K562 (cell line): ENCODE data around the gene NRROS. TPM values are rescaled to one million over a fixed set of nuclear protein-coding genes. Genes with fewer than 3 reads are reported as not detected.
A peak's percentile ranks its signal among the peaks of the same experiment; 100 is the strongest.

ENCODE experiments used
- ATAC-seq: fragments of 200-7000 bp; cut with Tn5 transposase; 3 replicates; pipeline ENCODE4 v1.9.1; 2020; ENCODE audit warnings: moderate library complexity
- BruUV-seq: library from RNA; stranded (reverse); fragments of 400-500 nt; replicated peaks from 2 replicates; lab custom pipeline; 2021; lab: Mats Ljungman, UMichigan
- CTCF ChIA-PET: fragments of 300-600 bp; formaldehyde crosslinking; extraction: SDS; loops from one replicate; lab custom pipeline; 2021; ENCODE audit warnings: low intra/inter-chr PET ratio; lab: Yijun Ruan, JAX
- POLR2A ChIA-PET: fragments of 300-600, 350-650 bp; sonication (Branson Sonifier 250); formaldehyde crosslinking; extraction: SDS; loops from one replicate; lab custom pipeline; 2021; ENCODE audit warnings: antibody characterized with exemption, inconsistent platforms; lab: Yijun Ruan, JAX
- DNase-seq, 4 experiments: peaks; one replicate each; pipeline versions ENCODE4 v3.0.0 to v3.0.0-alpha.2; 2011 to 2018; ENCODE audit warnings: low spot score in 3 of 4, mixed read lengths in 3 of 4; ENCODE audit errors: extremely low read depth in 1 of 4
- FAIRE-seq: peaks from 2 replicates; lab custom pipeline; 2011; peaks lifted over from hg19 to GRCh38; lab: Jason Lieb, UNC
- H2AFZ ChIP-seq: 2 replicates; pipeline ENCODE4 v1.6.0; 2011; ENCODE audit warnings: low read depth, low read length, control low read depth, inconsistent platforms
- H3K27ac ChIP-seq: fragments of 200-600 bp; 3 replicates; pipeline ENCODE4 v1.8.0; 2011; ENCODE audit warnings: low read depth, mild to moderate bottlenecking, control low read depth, inconsistent platforms, low read length, moderate library complexity, mixed read lengths; ENCODE audit errors: extremely low read depth
- H3K27me3 ChIP-seq, 2 experiments: fragments of 300-600 bp in 1 of 2; 2 replicates in 1 of 2; 3 replicates in 1 of 2; pipeline versions ENCODE4 v1.6.0 to v1.8.0; 2011; ENCODE audit warnings: inconsistent platforms in 2 of 2, low read length in 2 of 2, mild to moderate bottlenecking in 1 of 2, mixed read lengths in 1 of 2, moderate library complexity in 1 of 2; ENCODE audit not compliant: control insufficient read depth in 2 of 2, insufficient read depth in 2 of 2
- H3K36me3 ChIP-seq: fragments of 300-600 bp; 3 replicates; pipeline ENCODE4 v1.8.0; 2011; ENCODE audit warnings: mild to moderate bottlenecking, low read length, inconsistent platforms; ENCODE audit not compliant: control insufficient read depth, insufficient read depth
- H3K4me1 ChIP-seq, 2 experiments: fragments of 200-600 bp in 1 of 2; replicated peaks in 1 of 2; 2 replicates in 1 of 2; 3 replicates in 1 of 2; pipeline versions ENCODE4 v1.5.1 to v1.8.0; 2011; ENCODE audit warnings: inconsistent platforms in 2 of 2, low read length in 2 of 2, mild to moderate bottlenecking in 1 of 2, mixed read lengths in 1 of 2, moderate library complexity in 1 of 2; ENCODE audit not compliant: control insufficient read depth in 2 of 2, insufficient read depth in 2 of 2
- H3K4me2 ChIP-seq: 2 replicates; pipeline ENCODE4 v1.6.1; 2011; ENCODE audit warnings: low read length, control low read depth, inconsistent platforms, mixed read lengths; ENCODE audit not compliant: insufficient read depth
- H3K4me3 ChIP-seq: fragments of 200-600 bp; sonication (generic), shearing (Covaris generic); 2 replicates; pipeline ENCODE4 v1.5.1; 2016; ENCODE audit warnings: control low read depth, inconsistent platforms
- H3K79me2 ChIP-seq: fragments of 200-600 bp; 3 replicates; pipeline ENCODE4 v1.8.0; 2011; ENCODE audit warnings: low read length, inconsistent platforms; ENCODE audit not compliant: control insufficient read depth, insufficient read depth
- H3K9ac ChIP-seq, 2 experiments: 2 replicates each; pipeline versions ENCODE4 v1.6.0 to v1.6.1; 2011; ENCODE audit warnings: low read depth in 2 of 2, low read length in 2 of 2, control low read depth in 1 of 2, inconsistent platforms in 1 of 2, mild to moderate bottlenecking in 1 of 2, mixed read lengths in 1 of 2; ENCODE audit not compliant: insufficient read depth in 1 of 2
- H3K9me1 ChIP-seq: one replicate; pipeline ENCODE4 v1.6.0; 2011; ENCODE audit warnings: inconsistent platforms, mild to moderate bottlenecking, low read length, moderate library complexity; ENCODE audit not compliant: control insufficient read depth, insufficient read depth
- H3K9me3 ChIP-seq: replicated peaks from 2 replicates; pipeline ENCODE4 v1.5.1; 2011; ENCODE audit warnings: low read depth, low read length, inconsistent platforms; ENCODE audit not compliant: control insufficient read depth, insufficient read depth
- H4K20me1 ChIP-seq: replicated peaks from 2 replicates; pipeline ENCODE4 v1.6.1; 2011; ENCODE audit warnings: low read length, inconsistent platforms, mixed read lengths; ENCODE audit not compliant: control insufficient read depth, insufficient read depth
- BRCA1 ChIP-seq, 2 experiments: fragments of 450-650 bp in 1 of 2; sonication (generic) in 1 of 2; formaldehyde crosslinking in 1 of 2; IDR thresholded peaks; 2 replicates each; pipeline versions ENCODE4 v1.5.0 to v1.6.1; 2017 to 2020; ENCODE audit warnings: mild to moderate bottlenecking in 1 of 2, missing genetic modification reagents in 1 of 2
- CBX5 ChIP-seq: IDR thresholded peaks from 2 replicates; pipeline ENCODE4 v1.6.1; 2014; ENCODE audit warnings: low read depth, borderline replicate concordance
- EGR1 ChIP-seq: fragments of 450-650 bp; conservative IDR thresholded peaks from 2 replicates; pipeline ENCODE4 v1.6.1; 2017; ENCODE audit warnings: mild to moderate bottlenecking
- HNRNPUL1 ChIP-seq: fragments of 200-400 bp; formaldehyde crosslinking; IDR thresholded peaks from 2 replicates; pipeline ENCODE4 v1.6.1; 2017; ENCODE audit warnings: low read length
- RBM14 ChIP-seq: fragments of 200-400 bp; formaldehyde crosslinking; IDR thresholded peaks from 2 replicates; pipeline ENCODE4 v1.6.1; 2018; ENCODE audit warnings: low read depth, mild to moderate bottlenecking, low read length, moderate library complexity, borderline replicate concordance; ENCODE audit not compliant: insufficient read depth
- STAT5A ChIP-seq: IDR thresholded peaks from 2 replicates; pipeline ENCODE4 v1.6.1; 2012; ENCODE audit warnings: low read length, inconsistent platforms, borderline replicate concordance
- TEAD4 ChIP-seq, 2 experiments: sonication (generic) in 1 of 2; formaldehyde crosslinking in 1 of 2; IDR thresholded peaks; 2 replicates each; pipeline versions ENCODE4 v1.6.1 to v1.8.0; 2012 to 2022; ENCODE audit warnings: borderline replicate concordance in 1 of 2, inconsistent platforms in 1 of 2, low read length in 1 of 2, mild to moderate bottlenecking in 1 of 2, missing genetic modification reagents in 1 of 2
- TRIM24 ChIP-seq, 2 experiments: fragments of 450-650 bp; IDR thresholded peaks; 2 replicates each; pipeline ENCODE4 v1.6.1; 2016
- TSC22D4 ChIP-seq: fragments of 450-650 bp; IDR thresholded peaks from 2 replicates; pipeline ENCODE4 v1.6.1; 2016; ENCODE audit warnings: missing genetic modification characterization, missing biosample characterization, control low read depth
- ZNF436 ChIP-seq: fragments of 250-450, 450-650 bp; sonication (Bioruptor Pico); formaldehyde crosslinking; IDR thresholded peaks from 2 replicates; pipeline ENCODE4 v1.7.0; 2020; ENCODE audit warnings: mild to moderate bottlenecking
- WGBS: fragments of 100-300 bp; shearing (Covaris generic); methylation state at CpG from one replicate; pipeline ENCODE4 v1.1.6; 2016; ENCODE audit warnings: low coverage, mixed read lengths; ENCODE audit not compliant: insufficient coverage; ENCODE audit errors: missing lambda C conversion rate; 5-methylcytosine and 5-hydroxymethylcytosine counted together
- in situ Hi-C: fragments of 300-500 bp; cut with MboI; formaldehyde crosslinking; loops from 4 replicates; pipeline ENCODE4 v1.15.0; 2018; ENCODE audit warnings: inconsistent platforms, mixed read lengths
- intact Hi-C: fragments of 100-400 bp; cut with micrococcal nuclease; formaldehyde crosslinking; loops from 2 replicates; pipeline ENCODE4 v1.14.2; 2022
- polyA plus RNA-seq, 8 experiments: library from polyadenylated mRNA; depleted of rRNA in 4 of 8; stranded (reverse) in 5 of 8; unstranded in 3 of 8; fragments of >200 nt; fragmentation: Nextera tagmentation in 2 of 8; fragmentation: Illumina TruSeq in 1 of 8; extraction: Ambion mirVana in 2 of 8; extraction: Trizol in 1 of 8; gene quantifications; 2 replicates each; pipeline versions ENCODE4 v1.2.1 to v1.2.3, GENCODE V29; 2011 to 2014; ENCODE audit warnings: inconsistent platforms in 1 of 8, missing spikeins in 1 of 8
- total RNA-seq, 7 experiments: library from RNA; depleted of rRNA in 6 of 7; stranded (reverse); fragments of >200 nt in 6 of 7; fragmentation: Illumina TruSeq in 2 of 7; extraction: Trizol in 2 of 7; gene quantifications; 2 replicates each; pipeline versions ENCODE4 v1.2.1 to v1.2.3, GENCODE V29; 2011 to 2021; ENCODE audit warnings: low replicate concordance in 1 of 7
- TF ChIP-seq, protein P1 (sequence below): fragments of 450-650 bp; IDR thresholded peaks from 2 replicates; pipeline ENCODE4 v1.6.1; 2017; ENCODE audit warnings: mild to moderate bottlenecking, moderate library complexity
- TF ChIP-seq, protein P2 (sequence below): fragments of 250-450 bp; sonication (Bioruptor Pico); IDR thresholded peaks from 2 replicates; pipeline ENCODE4 v1.4.0; 2020; ENCODE audit warnings: mild to moderate bottlenecking, moderate library complexity, borderline replicate concordance
- TF ChIP-seq, protein P3 (sequence below): fragments of 450-650 bp; conservative IDR thresholded peaks from 2 replicates; pipeline ENCODE4 v1.6.1; 2016; ENCODE audit warnings: missing genetic modification characterization, low read depth, mild to moderate bottlenecking, control low read depth, missing compliant biosample characterization
- TF ChIP-seq, protein P4 (sequence below), 3 experiments: IDR thresholded peaks in 2 of 3; conservative IDR thresholded peaks in 1 of 3; 2 replicates each; pipeline ENCODE4 v1.5.1; 2011 to 2012; ENCODE audit warnings: low read length in 3 of 3, mild to moderate bottlenecking in 3 of 3, control low read depth in 2 of 3, improper control_type of control experiment in 1 of 3, inconsistent platforms in 1 of 3, low read depth in 1 of 3, mixed read lengths in 1 of 3, moderate library complexity in 1 of 3; ENCODE audit not compliant: insufficient read depth in 2 of 3

The NRROS gene
- total and polyA plus RNA-seq, 9 of the 15 experiments (the other 6 are each of a cell fraction or from before 2014, with no cell fraction given) = 0.34 to 13.8 (median 3.8) TPM

DNA sequence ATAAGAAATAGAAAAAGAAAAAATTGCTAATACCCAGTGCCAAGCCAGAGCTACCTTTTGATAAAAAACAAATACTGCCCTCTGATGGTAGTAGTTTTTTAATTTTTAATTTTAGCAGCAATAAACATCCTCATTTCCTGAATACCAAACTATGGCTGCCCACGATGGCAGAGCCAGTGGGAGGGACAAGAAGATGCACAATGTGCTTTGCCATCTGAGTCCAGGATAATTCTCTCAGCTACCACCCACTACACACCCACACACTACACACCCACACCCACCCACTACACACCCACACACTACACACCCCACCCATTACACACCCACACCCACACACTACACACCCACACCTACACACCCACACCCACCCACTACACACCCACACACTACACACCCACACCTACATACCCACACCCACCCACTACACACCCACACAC, 54.7 kb downstream of the NRROS start:
- Histone ChIP-seq H3K9ac (no peak overlapping the region), H3K36me3 (no peaks in the 10 kb centered on the region), H3K27me3 (no peaks in the 10 kb centered on the region), H4K20me1 (no peaks in the 10 kb centered on the region), H3K4me2 (no peak overlapping the region), H3K9me3 (0 out of 2 replicates have a peak, but pooled peaks cover 2% of the 10 kb centered on the region), H2AFZ (no peak overlapping the region), H3K27ac (no peak overlapping the region), H3K9me1 (no peaks in the 10 kb centered on the region), H3K4me1 (peaks cover 3 to 9% of the 10 kb centered on the region in 2 experiments; a peak in 3 of 5 replicates), H3K4me3 (no peak overlapping the region), H3K79me2 (no peaks in the 10 kb centered on the region)
- in situ Hi-C loops (no loop called here), intact Hi-C loops (no loop called here)
- whole genome bisulfite sequencing = 5% methylated on average over 1 of the region's 1 CpG
- POLR2A ChIA-PET = interaction anchor here (0.7 kb wide), 2 partner anchors 17 to 95 kb away, joined by 4 read pairs; partner anchors contain the start of genes CEP19 and PIGX
- no TSS peak for BruUV-seq
- DNase-seq (no peak), ATAC-seq (no peak), FAIRE-seq (no peak)
- CTCF ChIA-PET = no interaction called here
- TF ChIP-seq EGR1 (peak; percentile 94), HNRNPUL1 (0 out of 2 replicates have a peak, but pooled peaks have one; percentile 73), RBM14 (no peak), TSC22D4 (tag) (no peak), TEAD4 (IDR thresholded peaks at IDR 0.05; ENCODE audit: low read length) (peak; percentile 70), TEAD4 (CRISPR knock-in tag; IDR thresholded peaks at IDR 0.05; ENCODE audit: borderline replicate concordance) (no peak), ZNF436 (CRISPR knock-in tag) (no peak), BRCA1 (IDR thresholded peaks at IDR 0.05) (no peak), BRCA1 (CRISPR knock-in tag; IDR thresholded peaks at IDR 0.05) (no peak), CBX5 (no peak), STAT5A (no peak), TRIM24 (IDR thresholded peaks at IDR 0.05) (peak in 1 of 2 experiments; percentile 67; a peak in 3 of 4 replicates)
- TF ChIP-seq, protein P1, sequence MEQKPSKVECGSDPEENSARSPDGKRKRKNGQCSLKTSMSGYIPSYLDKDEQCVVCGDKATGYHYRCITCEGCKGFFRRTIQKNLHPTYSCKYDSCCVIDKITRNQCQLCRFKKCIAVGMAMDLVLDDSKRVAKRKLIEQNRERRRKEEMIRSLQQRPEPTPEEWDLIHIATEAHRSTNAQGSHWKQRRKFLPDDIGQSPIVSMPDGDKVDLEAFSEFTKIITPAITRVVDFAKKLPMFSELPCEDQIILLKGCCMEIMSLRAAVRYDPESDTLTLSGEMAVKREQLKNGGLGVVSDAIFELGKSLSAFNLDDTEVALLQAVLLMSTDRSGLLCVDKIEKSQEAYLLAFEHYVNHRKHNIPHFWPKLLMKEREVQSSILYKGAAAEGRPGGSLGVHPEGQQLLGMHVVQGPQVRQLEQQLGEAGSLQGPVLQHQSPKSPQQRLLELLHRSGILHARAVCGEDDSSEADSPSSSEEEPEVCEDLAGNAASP = no peak
- TF ChIP-seq, protein P2, sequence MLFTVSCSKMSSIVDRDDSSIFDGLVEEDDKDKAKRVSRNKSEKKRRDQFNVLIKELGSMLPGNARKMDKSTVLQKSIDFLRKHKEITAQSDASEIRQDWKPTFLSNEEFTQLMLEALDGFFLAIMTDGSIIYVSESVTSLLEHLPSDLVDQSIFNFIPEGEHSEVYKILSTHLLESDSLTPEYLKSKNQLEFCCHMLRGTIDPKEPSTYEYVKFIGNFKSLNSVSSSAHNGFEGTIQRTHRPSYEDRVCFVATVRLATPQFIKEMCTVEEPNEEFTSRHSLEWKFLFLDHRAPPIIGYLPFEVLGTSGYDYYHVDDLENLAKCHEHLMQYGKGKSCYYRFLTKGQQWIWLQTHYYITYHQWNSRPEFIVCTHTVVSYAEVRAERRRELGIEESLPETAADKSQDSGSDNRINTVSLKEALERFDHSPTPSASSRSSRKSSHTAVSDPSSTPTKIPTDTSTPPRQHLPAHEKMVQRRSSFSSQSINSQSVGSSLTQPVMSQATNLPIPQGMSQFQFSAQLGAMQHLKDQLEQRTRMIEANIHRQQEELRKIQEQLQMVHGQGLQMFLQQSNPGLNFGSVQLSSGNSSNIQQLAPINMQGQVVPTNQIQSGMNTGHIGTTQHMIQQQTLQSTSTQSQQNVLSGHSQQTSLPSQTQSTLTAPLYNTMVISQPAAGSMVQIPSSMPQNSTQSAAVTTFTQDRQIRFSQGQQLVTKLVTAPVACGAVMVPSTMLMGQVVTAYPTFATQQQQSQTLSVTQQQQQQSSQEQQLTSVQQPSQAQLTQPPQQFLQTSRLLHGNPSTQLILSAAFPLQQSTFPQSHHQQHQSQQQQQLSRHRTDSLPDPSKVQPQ (CRISPR knock-in tag) = no peak
- TF ChIP-seq, protein P3, sequence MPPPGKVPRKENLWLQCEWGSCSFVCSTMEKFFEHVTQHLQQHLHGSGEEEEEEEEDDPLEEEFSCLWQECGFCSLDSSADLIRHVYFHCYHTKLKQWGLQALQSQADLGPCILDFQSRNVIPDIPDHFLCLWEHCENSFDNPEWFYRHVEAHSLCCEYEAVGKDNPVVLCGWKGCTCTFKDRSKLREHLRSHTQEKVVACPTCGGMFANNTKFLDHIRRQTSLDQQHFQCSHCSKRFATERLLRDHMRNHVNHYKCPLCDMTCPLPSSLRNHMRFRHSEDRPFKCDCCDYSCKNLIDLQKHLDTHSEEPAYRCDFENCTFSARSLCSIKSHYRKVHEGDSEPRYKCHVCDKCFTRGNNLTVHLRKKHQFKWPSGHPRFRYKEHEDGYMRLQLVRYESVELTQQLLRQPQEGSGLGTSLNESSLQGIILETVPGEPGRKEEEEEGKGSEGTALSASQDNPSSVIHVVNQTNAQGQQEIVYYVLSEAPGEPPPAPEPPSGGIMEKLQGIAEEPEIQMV (tag) = no peak
- TF ChIP-seq, protein P4, sequence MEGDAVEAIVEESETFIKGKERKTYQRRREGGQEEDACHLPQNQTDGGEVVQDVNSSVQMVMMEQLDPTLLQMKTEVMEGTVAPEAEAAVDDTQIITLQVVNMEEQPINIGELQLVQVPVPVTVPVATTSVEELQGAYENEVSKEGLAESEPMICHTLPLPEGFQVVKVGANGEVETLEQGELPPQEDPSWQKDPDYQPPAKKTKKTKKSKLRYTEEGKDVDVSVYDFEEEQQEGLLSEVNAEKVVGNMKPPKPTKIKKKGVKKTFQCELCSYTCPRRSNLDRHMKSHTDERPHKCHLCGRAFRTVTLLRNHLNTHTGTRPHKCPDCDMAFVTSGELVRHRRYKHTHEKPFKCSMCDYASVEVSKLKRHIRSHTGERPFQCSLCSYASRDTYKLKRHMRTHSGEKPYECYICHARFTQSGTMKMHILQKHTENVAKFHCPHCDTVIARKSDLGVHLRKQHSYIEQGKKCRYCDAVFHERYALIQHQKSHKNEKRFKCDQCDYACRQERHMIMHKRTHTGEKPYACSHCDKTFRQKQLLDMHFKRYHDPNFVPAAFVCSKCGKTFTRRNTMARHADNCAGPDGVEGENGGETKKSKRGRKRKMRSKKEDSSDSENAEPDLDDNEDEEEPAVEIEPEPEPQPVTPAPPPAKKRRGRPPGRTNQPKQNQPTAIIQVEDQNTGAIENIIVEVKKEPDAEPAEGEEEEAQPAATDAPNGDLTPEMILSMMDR (IDR thresholded peaks at IDR 0.05 in 2 of 3, conservative IDR thresholded peaks at IDR 0.05 in 1 of 3; ENCODE audit: insufficient read depth in 2 of 3, low read depth in 1 of 3, low read length in 3 of 3) = peak in 1 of 3 experiments; percentile 26; a peak in 1 of 6 replicates
